BLaER1 (cell line): ENCODE data around the gene DFFB.

Experiments used
- H3K27ac ChIP-seq: shearing (Covaris generic); formaldehyde crosslinking; 2 replicates; pipeline ENCODE4 v1.8.1; 2022
- H3K27me3 ChIP-seq: shearing (Covaris generic); formaldehyde crosslinking; 2 replicates; pipeline ENCODE4 v1.8.1; 2022
- H3K36me3 ChIP-seq: shearing (Covaris generic); formaldehyde crosslinking; 2 replicates; pipeline ENCODE4 v1.8.1; 2022
- H3K4me1 ChIP-seq: shearing (Covaris generic); formaldehyde crosslinking; 2 replicates; pipeline ENCODE4 v1.8.1; 2022
- H3K4me2 ChIP-seq: shearing (Covaris generic); formaldehyde crosslinking; 2 replicates; pipeline ENCODE4 v1.8.1; 2022
- H3K4me3 ChIP-seq: shearing (Covaris generic); formaldehyde crosslinking; 2 replicates; pipeline ENCODE4 v1.8.1; 2022
- H3K9ac ChIP-seq: shearing (Covaris generic); formaldehyde crosslinking; 2 replicates; pipeline ENCODE4 v1.8.1; 2022
- H3K9me3 ChIP-seq: shearing (Covaris generic); formaldehyde crosslinking; 2 replicates; pipeline ENCODE4 v1.8.1; 2022
- H4K20me1 ChIP-seq: shearing (Covaris generic); formaldehyde crosslinking; 2 replicates; pipeline ENCODE4 v1.8.1; 2022
- Cebpa-rat ChIP-seq: shearing (Covaris generic); IDR thresholded peaks from 2 replicates; pipeline ENCODE4 v1.8.1; 2022

The DFFB gene

DNA sequence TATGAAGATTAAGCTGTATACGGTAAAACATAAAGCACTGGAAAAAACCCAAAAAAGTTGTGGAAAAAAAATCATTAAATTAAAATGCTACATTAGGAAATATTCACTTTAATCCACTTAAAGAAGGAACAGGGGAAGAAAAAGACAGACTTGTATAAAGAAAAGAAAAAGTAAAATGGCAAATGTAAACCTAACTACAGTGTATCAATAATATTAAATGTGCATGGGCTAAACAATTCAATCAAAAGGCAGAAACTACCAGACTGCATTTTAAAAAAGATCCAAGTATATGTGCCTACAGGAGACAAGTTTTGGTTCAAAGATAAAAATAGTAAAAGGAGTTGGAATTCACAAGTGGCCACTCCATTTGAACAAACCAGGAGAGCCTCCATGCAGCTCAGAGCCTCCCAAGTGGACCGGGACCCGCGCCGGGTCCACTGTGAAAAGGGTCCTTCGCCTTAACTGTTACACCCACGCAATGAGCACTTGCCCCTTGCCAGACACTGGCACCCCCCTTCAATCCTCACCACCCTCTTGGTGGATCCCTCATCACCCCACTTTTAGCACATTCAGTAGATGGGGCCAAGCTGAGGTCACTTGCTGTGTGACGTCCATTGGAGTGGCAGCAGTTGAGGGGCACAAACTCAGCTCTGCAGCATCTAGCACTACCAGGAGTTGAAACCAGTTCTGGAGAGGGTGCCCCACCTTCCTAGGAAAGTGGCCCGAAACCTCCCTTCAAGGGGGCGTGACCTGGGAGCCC lies 41.9 kb downstream of the DFFB start:
- no peak for TF ChIP-seq Cebpa-rat
- H3K36me3 ChIP-seq, result peaks cover 32% of the 10 kb centered on the region
- peaks cover 11% of the 10 kb centered on the region for H3K9me3 ChIP-seq
- H4K20me1 ChIP-seq, result peaks cover 47% of the 10 kb centered on the region
- peak overlapping the region; percentile 95 for H3K27ac ChIP-seq
- H3K9ac ChIP-seq, result peak overlapping the region; percentile 93
- H3K4me3 ChIP-seq, result peak overlapping the region; percentile 96
- H3K27me3 ChIP-seq, result no peaks in the 10 kb centered on the region
- peak overlapping the region; percentile 97 for H3K4me2 ChIP-seq
- peaks cover 37% of the 10 kb centered on the region for H3K4me1 ChIP-seq

DNA sequence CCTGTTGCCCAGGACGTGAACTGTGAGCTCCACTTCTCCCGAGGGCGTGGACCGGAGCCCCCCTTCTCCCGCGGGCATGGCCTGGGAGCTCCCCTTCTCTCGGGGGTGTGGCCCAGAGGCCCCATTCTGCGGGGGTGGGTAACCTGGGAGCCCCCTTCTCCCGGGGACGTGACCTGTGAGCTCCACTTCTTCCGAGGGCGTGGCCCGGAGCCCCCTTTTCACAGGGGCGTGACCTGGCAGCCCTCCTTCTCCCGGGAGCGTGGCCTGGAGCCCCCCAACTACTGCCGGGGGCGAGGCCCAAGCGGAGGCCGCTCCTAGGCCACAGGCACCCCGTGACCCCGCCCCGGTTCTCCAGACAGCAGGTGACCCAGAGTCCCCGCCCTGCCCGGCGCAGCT lies 42.5 kb downstream of the DFFB start:
- H3K4me1 ChIP-seq, result peaks cover 42% of the 10 kb centered on the region
- TF ChIP-seq Cebpa-rat, result no peak
- peak overlapping the region; percentile 97 for H3K4me2 ChIP-seq
- H3K4me3 ChIP-seq, result peak overlapping the region; percentile 96
- H4K20me1 ChIP-seq, result peaks cover 41% of the 10 kb centered on the region
- H3K9me3 ChIP-seq, result peaks cover 11% of the 10 kb centered on the region
- H3K36me3 ChIP-seq, result peaks cover 28% of the 10 kb centered on the region
- H3K9ac ChIP-seq, result peak overlapping the region; percentile 93
- no peaks in the 10 kb centered on the region for H3K27me3 ChIP-seq
- peak overlapping the region; percentile 95 for H3K27ac ChIP-seq

DNA sequence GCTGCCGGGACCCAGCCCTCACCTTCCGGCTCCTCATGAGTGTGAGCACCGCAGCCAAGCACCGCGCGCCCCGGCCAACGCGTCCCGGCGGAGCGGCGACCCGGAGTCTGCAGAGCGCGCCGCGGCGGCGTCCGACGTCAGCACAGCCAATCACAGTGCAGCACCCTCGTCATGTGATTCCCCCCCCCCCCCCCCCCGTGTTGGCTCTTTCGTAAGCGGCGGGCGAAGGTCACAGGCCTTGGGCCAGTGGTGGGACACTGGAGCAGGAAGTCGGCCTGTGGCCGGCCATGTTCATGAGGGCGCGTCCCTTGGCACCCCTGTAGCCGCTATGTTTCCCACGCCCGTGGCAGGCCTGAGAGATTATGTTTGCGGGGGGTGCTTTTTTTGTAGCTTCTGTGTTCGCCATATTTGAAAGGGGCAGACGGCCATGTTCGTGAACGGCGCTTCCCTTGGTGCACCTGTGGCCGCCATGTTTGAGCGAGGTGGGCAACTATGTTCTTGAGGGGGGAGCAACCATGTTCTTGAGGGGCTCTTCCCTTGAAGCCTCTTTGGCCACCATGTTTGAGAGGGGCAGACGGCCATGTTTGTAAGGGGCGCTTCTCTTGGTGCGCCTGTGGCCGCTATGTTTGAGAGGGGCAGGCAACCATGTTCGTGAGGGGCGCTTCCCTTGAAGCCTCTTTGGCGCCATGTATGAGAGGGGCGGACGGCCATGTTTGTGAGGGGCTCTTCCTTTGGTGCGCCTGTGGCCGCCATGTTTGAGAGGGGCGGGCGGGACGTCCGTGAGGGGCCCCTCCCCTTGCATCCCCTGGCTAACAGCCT lies 43.1 kb downstream of the DFFB start, which contains the start of gene C1orf174:
Gene C1orf174, minus strand, starts transcription at position 123 of the 819 bp plus-strand sequence. Its CDS starts 86 bp downstream, at position 37.
- H3K27ac ChIP-seq, result peak within 1 kb of the TSS; percentile 95
- peaks cover 11% of the 10 kb centered on the region for H3K9me3 ChIP-seq
- no peaks in the 10 kb centered on the region for H3K27me3 ChIP-seq
- peak; percentile 65 for TF ChIP-seq Cebpa-rat
- peaks cover 22% of the 10 kb centered on the region for H3K36me3 ChIP-seq
- peak within 1 kb of the TSS; percentile 96 for H3K4me3 ChIP-seq
- peak within 1 kb of the TSS; percentile 93 for H3K9ac ChIP-seq
- H3K4me2 ChIP-seq, result peak within 1 kb of the TSS; percentile 97
- H4K20me1 ChIP-seq, result peaks cover 35% of the 10 kb centered on the region
- H3K4me1 ChIP-seq, result peaks cover 48% of the 10 kb centered on the region

DNA sequence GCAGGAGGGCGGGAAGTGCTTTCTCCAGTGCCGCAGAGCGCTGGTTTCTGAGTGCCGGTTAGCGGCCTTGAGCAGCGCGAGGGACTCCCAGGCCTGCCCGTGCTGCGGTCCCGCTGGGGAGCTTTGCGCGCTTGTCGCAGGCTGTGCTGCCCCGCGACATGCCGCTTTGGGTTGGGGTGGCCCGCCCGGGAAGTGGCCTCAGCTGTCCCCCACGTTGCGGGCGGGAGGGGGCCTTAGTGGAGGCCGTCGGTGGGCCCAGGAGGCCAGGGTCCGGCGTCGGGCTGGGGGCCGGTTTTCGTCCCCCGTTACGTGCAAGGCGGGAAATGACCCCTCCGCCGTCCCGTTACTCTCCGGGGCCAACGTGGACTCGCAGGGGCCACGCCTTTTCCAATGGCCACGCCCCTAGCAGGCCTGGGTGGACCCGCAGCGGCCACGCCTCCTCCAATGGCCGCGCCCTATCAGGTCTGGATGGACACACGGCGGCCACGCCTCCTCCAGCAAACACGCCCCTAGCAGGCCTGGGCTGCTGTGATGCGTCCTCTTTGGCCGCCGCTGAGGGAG lies 43.8 kb downstream of the DFFB start:
- Histone ChIP-seq H3K4me3 (peak overlapping the region; percentile 96), H3K27ac (peak overlapping the region; percentile 95), H3K9ac (peak overlapping the region; percentile 93), H3K4me1 (peaks cover 55% of the 10 kb centered on the region), H3K27me3 (no peaks in the 10 kb centered on the region), H3K36me3 (peaks cover 15% of the 10 kb centered on the region), H3K4me2 (peak overlapping the region; percentile 97), H3K9me3 (peaks cover 11% of the 10 kb centered on the region), H4K20me1 (peaks cover 28% of the 10 kb centered on the region)
- no peak for TF ChIP-seq Cebpa-rat

DNA sequence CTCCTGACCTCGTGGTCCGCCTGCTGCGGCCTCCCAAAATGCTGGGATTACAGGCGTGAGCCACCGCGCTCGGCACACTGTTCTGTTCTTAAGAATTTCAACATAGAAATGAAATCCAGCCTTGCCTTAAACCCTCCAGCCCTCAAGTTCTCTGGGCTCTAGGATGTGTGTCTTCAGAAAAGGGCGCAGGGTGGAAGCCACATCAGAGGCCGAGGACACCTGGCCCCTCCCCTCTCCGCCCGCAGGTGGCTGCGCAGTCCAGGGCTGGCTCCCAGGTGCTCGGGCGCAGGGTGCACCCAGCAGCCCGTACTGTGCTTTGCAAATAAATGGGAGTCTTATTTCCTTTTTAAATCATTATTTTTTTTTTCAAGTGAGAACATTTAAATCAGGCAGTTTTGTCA lies 44.8 kb downstream of the DFFB start:
- H3K27ac ChIP-seq, result peak overlapping the region; percentile 67
- TF ChIP-seq Cebpa-rat, result no peak
- H3K4me2 ChIP-seq, result peak overlapping the region; percentile 97
- H3K4me1 ChIP-seq, result peaks cover 66% of the 10 kb centered on the region
- peaks cover 17% of the 10 kb centered on the region for H4K20me1 ChIP-seq
- H3K9me3 ChIP-seq, result peaks cover 11% of the 10 kb centered on the region
- H3K4me3 ChIP-seq, result no peak overlapping the region
- H3K36me3 ChIP-seq, result peaks cover 7% of the 10 kb centered on the region
- no peak overlapping the region for H3K9ac ChIP-seq
- H3K27me3 ChIP-seq, result no peaks in the 10 kb centered on the region

DNA sequence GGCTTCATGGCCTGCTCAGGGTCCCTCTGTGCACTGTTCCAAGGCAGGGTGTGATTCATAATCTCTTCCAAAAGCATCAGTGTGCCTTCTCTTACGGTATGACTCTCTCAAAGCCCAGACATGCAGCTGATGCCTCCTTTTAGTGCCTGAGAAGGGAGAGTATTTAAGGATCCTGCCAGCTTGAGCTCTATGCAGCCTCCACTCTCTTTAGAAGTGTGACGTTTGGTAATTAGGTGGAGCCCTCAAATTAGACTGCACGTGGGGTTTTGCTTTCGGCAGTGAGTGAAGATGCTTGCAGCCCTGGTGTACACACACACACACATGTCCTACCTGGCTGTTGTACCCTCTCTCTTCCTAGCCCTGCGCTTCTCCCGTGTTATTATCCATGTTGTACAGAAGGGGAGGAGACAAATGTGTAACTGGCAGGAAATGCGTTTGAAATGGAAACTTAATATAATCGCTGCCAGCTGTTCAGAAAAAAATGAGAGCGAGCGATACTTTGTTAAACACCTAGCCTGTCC lies 45.4 kb downstream of the DFFB start:
- peaks cover 71% of the 10 kb centered on the region for H3K4me1 ChIP-seq
- H3K27me3 ChIP-seq, result no peaks in the 10 kb centered on the region
- peaks cover 9% of the 10 kb centered on the region for H3K9me3 ChIP-seq
- H3K36me3 ChIP-seq, result peaks cover 7% of the 10 kb centered on the region
- no peak overlapping the region for H3K4me3 ChIP-seq
- peak overlapping the region; percentile 97 for H3K4me2 ChIP-seq
- H3K9ac ChIP-seq, result peak overlapping the region; percentile 59
- peak overlapping the region; percentile 67 for H3K27ac ChIP-seq
- no peak for TF ChIP-seq Cebpa-rat
- H4K20me1 ChIP-seq, result peaks cover 12% of the 10 kb centered on the region; the same call in 1 of the 2 replicates

DNA sequence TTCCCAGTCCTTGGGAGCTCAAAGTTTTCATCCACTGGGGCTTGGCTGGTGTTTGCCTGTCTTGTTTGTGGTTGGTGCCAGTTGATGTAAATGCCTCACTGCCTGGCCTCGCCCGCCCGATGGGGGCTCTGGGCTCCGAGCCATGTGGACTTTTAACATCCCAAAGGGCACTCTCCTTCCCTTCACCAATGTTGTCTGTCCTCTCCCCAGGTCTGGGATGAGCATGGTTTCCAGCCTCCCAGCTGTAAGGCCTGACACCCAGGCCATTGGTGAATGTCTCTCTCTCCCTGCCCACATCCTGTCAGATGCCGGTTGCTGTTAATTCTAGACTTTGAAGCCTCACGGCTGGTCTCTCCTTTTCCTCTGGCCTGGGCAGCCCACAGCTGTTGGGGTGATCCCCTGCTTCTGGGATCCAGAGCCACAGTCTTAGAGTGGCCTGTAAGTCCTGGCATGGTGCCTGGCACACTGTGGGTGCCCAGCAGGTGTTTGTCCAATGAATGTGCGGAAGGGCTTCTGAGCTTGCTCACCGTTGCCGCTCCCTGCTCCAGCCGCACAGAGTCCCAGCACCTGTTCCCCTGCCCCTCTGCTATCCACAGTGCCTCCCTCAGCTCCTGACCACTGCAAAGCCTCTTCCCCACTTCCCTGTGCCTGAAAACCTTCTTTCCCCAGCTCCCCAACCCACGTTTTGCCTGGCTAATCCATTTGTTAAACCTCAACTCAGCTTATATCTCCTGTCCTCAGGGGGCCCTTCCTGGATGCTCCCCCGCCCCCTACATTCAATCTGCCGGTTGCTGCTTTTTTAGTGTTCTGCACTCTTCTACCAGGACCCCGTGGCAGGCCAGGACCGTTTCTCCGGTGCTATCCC lies 46.1 kb downstream of the DFFB start:
- peaks cover under 1% of the 10 kb centered on the region; the same call in 1 of the 2 replicates for H3K36me3 ChIP-seq
- TF ChIP-seq Cebpa-rat, result no peak
- peak overlapping the region; percentile 59 for H3K9ac ChIP-seq
- H3K4me3 ChIP-seq, result peak overlapping the region; percentile 11; the same call in 1 of the 2 replicates
- H3K27ac ChIP-seq, result peak overlapping the region; percentile 67
- H3K4me1 ChIP-seq, result peaks cover 79% of the 10 kb centered on the region
- no peaks in the 10 kb centered on the region for H3K27me3 ChIP-seq
- peaks cover 1% of the 10 kb centered on the region for H3K9me3 ChIP-seq
- peaks cover 8% of the 10 kb centered on the region; the same call in 1 of the 2 replicates for H4K20me1 ChIP-seq
- H3K4me2 ChIP-seq, result peak overlapping the region; percentile 97

DNA sequence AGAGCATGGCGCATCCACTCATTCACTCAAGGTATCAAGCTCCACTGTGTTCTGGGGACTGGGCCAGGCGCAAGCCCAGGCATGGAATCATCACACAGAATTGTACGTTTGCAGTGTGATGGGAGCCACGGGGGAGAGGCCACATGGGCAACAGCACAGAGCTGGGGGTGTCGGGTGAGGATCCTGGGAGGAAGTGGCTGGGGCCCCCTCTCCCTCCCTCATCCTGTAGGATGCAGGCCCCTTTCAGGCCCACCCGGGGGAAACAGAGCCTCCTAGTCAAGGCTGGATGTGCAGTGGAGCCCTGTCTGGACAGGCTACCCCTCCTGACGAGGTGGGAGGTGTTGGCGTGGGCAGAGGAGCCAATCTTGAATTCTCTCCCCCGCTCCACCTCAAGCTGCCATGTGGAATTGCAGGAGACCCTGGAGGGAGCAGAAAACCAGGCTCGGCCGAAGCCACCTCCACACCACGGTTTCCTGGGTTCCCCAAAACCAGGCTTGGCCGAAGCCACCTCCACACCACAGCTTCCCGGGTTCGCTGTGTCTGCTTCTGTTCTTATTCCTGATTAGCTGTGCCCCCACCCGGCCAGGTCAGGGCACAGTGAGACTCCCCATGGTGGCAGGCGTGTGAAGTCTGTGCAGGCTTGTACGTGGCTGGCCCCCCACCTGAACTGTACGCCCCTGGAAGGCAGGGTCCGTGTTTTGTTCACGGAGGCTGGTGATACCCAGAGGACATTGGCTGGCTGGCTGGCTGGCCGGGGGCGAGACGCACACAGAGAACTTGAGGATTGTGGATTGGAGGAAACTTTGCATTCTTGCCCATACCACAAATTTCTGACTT lies 46.9 kb downstream of the DFFB start:
- peak overlapping the region; percentile 67 for H3K27ac ChIP-seq
- no peaks in the 10 kb centered on the region for H3K36me3 ChIP-seq
- no peaks in the 10 kb centered on the region for H3K27me3 ChIP-seq
- H3K9ac ChIP-seq, result peak overlapping the region; percentile 59
- H4K20me1 ChIP-seq, result peaks cover 4% of the 10 kb centered on the region; the same call in 1 of the 2 replicates
- peak overlapping the region; percentile 97 for H3K4me2 ChIP-seq
- H3K9me3 ChIP-seq, result no peaks in the 10 kb centered on the region
- peak overlapping the region; percentile 11; the same call in 1 of the 2 replicates for H3K4me3 ChIP-seq
- no peak for TF ChIP-seq Cebpa-rat
- peaks cover 82% of the 10 kb centered on the region for H3K4me1 ChIP-seq
